Skeletal muscle satellite cell (primary cell): Measurements from ENCODE around the gene OR52E2. TPM values are rescaled to one million over a fixed set of nuclear protein-coding genes. Genes with fewer than 3 reads are reported as not detected.

ENCODE experiments used
- H3K27me3 ChIP-seq: 2 replicates; pipeline ENCODE4 v1.7.0; 2013; ENCODE audit warnings: low read length; ENCODE audit not compliant: control insufficient read depth, insufficient read depth
- H3K36me3 ChIP-seq: 2 replicates; pipeline ENCODE4 v1.7.0; 2013; ENCODE audit warnings: mild to moderate bottlenecking, control low read depth, low read length; ENCODE audit not compliant: insufficient read depth
- H3K4me1 ChIP-seq: 2 replicates; pipeline ENCODE4 v1.7.0; 2013; ENCODE audit warnings: low read length; ENCODE audit not compliant: control insufficient read depth, insufficient read depth
- H3K4me2 ChIP-seq: 2 replicates; pipeline ENCODE4 v1.7.0; 2013; ENCODE audit warnings: mild to moderate bottlenecking, low read length
- H3K4me3 ChIP-seq: 2 replicates; pipeline ENCODE4 v1.7.0; 2013; ENCODE audit warnings: low read length
- H3K9ac ChIP-seq: 2 replicates; pipeline ENCODE4 v1.7.0; 2013; ENCODE audit warnings: mild to moderate bottlenecking, low read depth, low read length, moderate library complexity
- H3K9me3 ChIP-seq: replicated peaks from 2 replicates; pipeline ENCODE4 v1.7.0; 2013; ENCODE audit warnings: mild to moderate bottlenecking, control low read depth, low read length
- total RNA-seq: library from RNA; depleted of rRNA; stranded (reverse); fragments of >200 nt; gene quantifications from 2 replicates; pipeline ENCODE4 v1.2.3, GENCODE V29; 2012; rRNA removed

OR52E2 gene
- not detected in 2 replicates for total RNA-seq

- Histone ChIP-seq H3K4me3 (no peak within 1 kb of the TSS), H3K4me1 (no peaks in the 10 kb centered on the region), H3K9ac (no peak within 1 kb of the TSS), H3K9me3 (no peaks in the 10 kb centered on the region), H3K36me3 (no peaks in the 10 kb centered on the region), H3K27me3 (no peaks in the 10 kb centered on the region), H3K4me2 (no peak within 1 kb of the TSS)
Observed at GRCh38 chr11:5059391-5059790, at the start of gene OR52E2. Gene OR52E2, minus strand, starts transcription at chr11:5059627. Its CDS starts 0 bp downstream, at chr11:5059627.

- H3K27me3 ChIP-seq, result no peaks in the 10 kb centered on the region
- H3K4me1 ChIP-seq, result no peaks in the 10 kb centered on the region
- no peak overlapping the region for H3K4me3 ChIP-seq
- no peak overlapping the region for H3K4me2 ChIP-seq
- H3K36me3 ChIP-seq, result no peaks in the 10 kb centered on the region
- no peaks in the 10 kb centered on the region for H3K9me3 ChIP-seq
- no peak overlapping the region for H3K9ac ChIP-seq
Observed at GRCh38 chr11:5107285-5107684, 47.9 kb upstream of the OR52E2 start.

- Histone ChIP-seq H3K9ac (no peak overlapping the region), H3K4me3 (no peak overlapping the region)
Observed at GRCh38 chr11:5103066-5103465, 43.6 kb upstream of the OR52E2 start.

GRCh38 chr11:5102246-5102645 is 42.8 kb upstream of the OR52E2 start:
- no peaks in the 10 kb centered on the region for H3K36me3 ChIP-seq

More at GRCh38 chr11:5103066-5103465, 43.6 kb upstream of the OR52E2 start:
- Histone ChIP-seq H3K9me3 (no peaks in the 10 kb centered on the region), H3K36me3 (no peaks in the 10 kb centered on the region), H3K4me2 (no peak overlapping the region), H3K27me3 (no peaks in the 10 kb centered on the region), H3K4me1 (no peaks in the 10 kb centered on the region)

GRCh38 chr11:5096011-5096410 is 36.6 kb upstream of the OR52E2 start:
- no peaks in the 10 kb centered on the region for H3K27me3 ChIP-seq
- H3K4me2 ChIP-seq, result no peak overlapping the region
- no peaks in the 10 kb centered on the region for H3K36me3 ChIP-seq
- no peaks in the 10 kb centered on the region for H3K4me1 ChIP-seq
- H3K9me3 ChIP-seq, result no peaks in the 10 kb centered on the region
- H3K9ac ChIP-seq, result no peak overlapping the region
- H3K4me3 ChIP-seq, result no peak overlapping the region

More at GRCh38 chr11:5102246-5102645, 42.8 kb upstream of the OR52E2 start:
- H3K9me3 ChIP-seq, result no peaks in the 10 kb centered on the region
- no peak overlapping the region for H3K4me2 ChIP-seq
- no peaks in the 10 kb centered on the region for H3K4me1 ChIP-seq
- no peaks in the 10 kb centered on the region for H3K27me3 ChIP-seq
- H3K4me3 ChIP-seq, result no peak overlapping the region
- H3K9ac ChIP-seq, result no peak overlapping the region

GRCh38 chr11:5092821-5093585 is 33.6 kb upstream of the OR52E2 start:
- no peaks in the 10 kb centered on the region for H3K9me3 ChIP-seq
- no peak overlapping the region for H3K4me3 ChIP-seq
- H3K36me3 ChIP-seq, result no peaks in the 10 kb centered on the region
- H3K27me3 ChIP-seq, result no peaks in the 10 kb centered on the region
- H3K4me2 ChIP-seq, result no peak overlapping the region
- H3K4me1 ChIP-seq, result no peaks in the 10 kb centered on the region
- no peak overlapping the region for H3K9ac ChIP-seq

- Histone ChIP-seq H3K9me3 (no peaks in the 10 kb centered on the region), H3K27me3 (no peaks in the 10 kb centered on the region), H3K4me1 (no peaks in the 10 kb centered on the region), H3K4me3 (no peak overlapping the region), H3K4me2 (no peak overlapping the region), H3K9ac (no peak overlapping the region), H3K36me3 (no peaks in the 10 kb centered on the region)
Observed at GRCh38 chr11:5090668-5091067, 31.2 kb upstream of the OR52E2 start.

- no peaks in the 10 kb centered on the region for H3K4me1 ChIP-seq
- H3K36me3 ChIP-seq, result no peaks in the 10 kb centered on the region
- no peak overlapping the region for H3K9ac ChIP-seq
- no peaks in the 10 kb centered on the region for H3K9me3 ChIP-seq
- no peaks in the 10 kb centered on the region for H3K27me3 ChIP-seq
- no peak overlapping the region for H3K4me2 ChIP-seq
- no peak overlapping the region for H3K4me3 ChIP-seq
Observed at GRCh38 chr11:5088556-5088955, 29.1 kb upstream of the OR52E2 start.

- Histone ChIP-seq H3K9me3 (no peaks in the 10 kb centered on the region), H3K4me3 (no peak overlapping the region), H3K4me2 (no peak overlapping the region), H3K4me1 (no peaks in the 10 kb centered on the region), H3K36me3 (no peaks in the 10 kb centered on the region), H3K27me3 (no peaks in the 10 kb centered on the region), H3K9ac (no peak overlapping the region)
Observed at GRCh38 chr11:5083602-5084001, 24.2 kb upstream of the OR52E2 start.

- Histone ChIP-seq H3K9ac (no peak overlapping the region), H3K36me3 (no peaks in the 10 kb centered on the region), H3K27me3 (no peaks in the 10 kb centered on the region), H3K4me3 (no peak overlapping the region), H3K4me1 (no peaks in the 10 kb centered on the region), H3K9me3 (no peaks in the 10 kb centered on the region), H3K4me2 (no peak overlapping the region)
Observed at GRCh38 chr11:5081405-5081804, 22.0 kb upstream of the OR52E2 start.

- Histone ChIP-seq H3K9ac (no peak overlapping the region), H3K4me2 (no peak overlapping the region), H3K36me3 (no peaks in the 10 kb centered on the region), H3K9me3 (no peaks in the 10 kb centered on the region), H3K4me1 (no peaks in the 10 kb centered on the region), H3K27me3 (no peaks in the 10 kb centered on the region), H3K4me3 (no peak overlapping the region)
Observed at GRCh38 chr11:5071799-5072198, 12.4 kb upstream of the OR52E2 start.

- Histone ChIP-seq H3K4me3 (no peak within 1 kb of the TSS), H3K4me2 (no peak within 1 kb of the TSS), H3K9me3 (no peaks in the 10 kb centered on the region), H3K36me3 (no peaks in the 10 kb centered on the region), H3K9ac (no peak within 1 kb of the TSS), H3K4me1 (no peaks in the 10 kb centered on the region), H3K27me3 (no peaks in the 10 kb centered on the region)
Observed at GRCh38 chr11:5069272-5069671, 9.8 kb upstream of the OR52E2 start, which contains the start of gene OR52E1. Gene OR52E1, plus strand, starts transcription at chr11:5069572.
